HEK293 (cell line): Measurements from ENCODE around the gene PDXK.

Source experiments
- CTCF ChIA-PET: fragments of 350-600 bp; formaldehyde crosslinking; extraction: SDS; loops from one replicate; lab custom pipeline; 2021; ENCODE audit warnings: antibody characterized with exemption; lab: Yijun Ruan, JAX
- POLR2A ChIA-PET: fragments of 300-600 bp; formaldehyde crosslinking; extraction: SDS; loops from one replicate; lab custom pipeline; 2020; ENCODE audit warnings: antibody characterized with exemption, inconsistent platforms; lab: Yijun Ruan, JAX
- H3K27ac ChIP-seq: fragments of 200-500 bp; sonication (Bioruptor generic); 2 replicates; pipeline ENCODE4 v1.5.1; 2014; ENCODE audit warnings: low read depth, low read length, control low read depth, inconsistent platforms; ENCODE audit errors: extremely low read depth
- H3K36me3 ChIP-seq, 2 experiments: fragments of 200-500 bp in 1 of 2; sonication (Bioruptor generic) in 1 of 2; 1 replicate in 1 of 2; 2 replicates in 1 of 2; pipeline ENCODE4 v1.5.1; 2014 to 2017; ENCODE audit warnings: inconsistent platforms in 2 of 2, low read length in 2 of 2; ENCODE audit not compliant: control insufficient read depth in 2 of 2, insufficient read depth in 1 of 2
- H3K4me1 ChIP-seq: fragments of 200-500 bp; sonication (Bioruptor generic); 2 replicates; pipeline ENCODE4 v1.5.1; 2014; ENCODE audit warnings: mild to moderate bottlenecking, low read length, inconsistent platforms; ENCODE audit not compliant: control insufficient read depth, insufficient read depth
- H3K4me3 ChIP-seq: 2 replicates; pipeline ENCODE4 v1.5.1; 2011; ENCODE audit warnings: low read depth, mild to moderate bottlenecking, control low read depth, low read length, moderate library complexity
- H3K9me3 ChIP-seq: fragments of 200-500 bp; sonication (Bioruptor generic); 2 replicates; pipeline ENCODE4 v1.5.1; 2014; ENCODE audit warnings: low read depth, low read length, inconsistent platforms; ENCODE audit not compliant: control insufficient read depth, insufficient read depth
- ATF2 ChIP-seq: fragments of 450-650 bp; formaldehyde crosslinking; IDR thresholded peaks from 2 replicates; pipeline ENCODE4 v1.5.1; 2016; ENCODE audit warnings: missing biosample characterization, missing genetic modification characterization, low read depth
- FEZF1 ChIP-seq: fragments of 450-650 bp; formaldehyde crosslinking; IDR thresholded peaks from 2 replicates; pipeline ENCODE4 v1.5.1; 2016; ENCODE audit warnings: missing biosample characterization, missing genetic modification characterization
- GLIS1 ChIP-seq: fragments of 450-650 bp; formaldehyde crosslinking; IDR thresholded peaks from 2 replicates; pipeline ENCODE4 v1.5.1; 2016; ENCODE audit warnings: missing biosample characterization, missing genetic modification characterization
- GLIS2 ChIP-seq: fragments of 450-650 bp; formaldehyde crosslinking; IDR thresholded peaks from 2 replicates; pipeline ENCODE4 v1.5.1; 2016; ENCODE audit warnings: missing biosample characterization, missing genetic modification characterization
- KLF10 ChIP-seq: fragments of 450-650 bp; IDR thresholded peaks from 2 replicates; pipeline ENCODE4 v1.5.1; 2018; ENCODE audit warnings: missing biosample characterization, mild to moderate bottlenecking, missing genetic modification characterization
- KLF8 ChIP-seq: fragments of 450-650 bp; formaldehyde crosslinking; IDR thresholded peaks from 2 replicates; pipeline ENCODE4 v1.5.1; 2016; ENCODE audit warnings: missing biosample characterization, missing genetic modification characterization
- SP2 ChIP-seq: fragments of 450-650 bp; formaldehyde crosslinking; IDR thresholded peaks from 2 replicates; pipeline ENCODE4 v1.5.1; 2016; ENCODE audit warnings: missing biosample characterization, missing genetic modification characterization
- SP7 ChIP-seq: fragments of 450-650 bp; formaldehyde crosslinking; IDR thresholded peaks from 2 replicates; pipeline ENCODE4 v1.5.1; 2016; ENCODE audit warnings: missing biosample characterization, missing genetic modification characterization
- YY1 ChIP-seq: fragments of 450-650 bp; formaldehyde crosslinking; IDR thresholded peaks from 2 replicates; pipeline ENCODE4 v1.5.1; 2018; ENCODE audit warnings: missing biosample characterization, missing genetic modification characterization
- YY2 ChIP-seq: fragments of 450-650 bp; formaldehyde crosslinking; IDR thresholded peaks from 2 replicates; pipeline ENCODE4 v1.5.1; 2016; ENCODE audit warnings: missing biosample characterization, missing genetic modification characterization
- ZBTB17 ChIP-seq: fragments of 450-650 bp; formaldehyde crosslinking; IDR thresholded peaks from 2 replicates; pipeline ENCODE4 v1.5.1; 2016; ENCODE audit warnings: missing biosample characterization, missing genetic modification characterization
- ZBTB20 ChIP-seq: fragments of 450-650 bp; formaldehyde crosslinking; IDR thresholded peaks from 2 replicates; pipeline ENCODE4 v1.5.1; 2016; ENCODE audit warnings: missing biosample characterization, missing genetic modification characterization
- ZBTB8A ChIP-seq: fragments of 450-650 bp; formaldehyde crosslinking; IDR thresholded peaks from 2 replicates; pipeline ENCODE4 v1.5.1; 2016; ENCODE audit warnings: missing biosample characterization, missing genetic modification characterization
- ZEB2 ChIP-seq: fragments of 450-650 bp; formaldehyde crosslinking; IDR thresholded peaks from 2 replicates; pipeline ENCODE4 v1.5.1; 2016; ENCODE audit warnings: missing biosample characterization, missing genetic modification characterization
- ZFHX2 ChIP-seq: fragments of 450-650 bp; formaldehyde crosslinking; conservative IDR thresholded peaks from 2 replicates; pipeline ENCODE4 v1.5.1; 2016; ENCODE audit warnings: missing biosample characterization, missing genetic modification characterization
- ZFP69B ChIP-seq: fragments of 450-650 bp; formaldehyde crosslinking; IDR thresholded peaks from 2 replicates; pipeline ENCODE4 v1.5.1; 2016; ENCODE audit warnings: missing biosample characterization, missing genetic modification characterization
- ZIC2 ChIP-seq: fragments of 450-650 bp; formaldehyde crosslinking; IDR thresholded peaks from 2 replicates; pipeline ENCODE4 v1.5.1; 2016; ENCODE audit warnings: missing biosample characterization, missing genetic modification characterization
- ZNF10 ChIP-seq: fragments of 450-650 bp; formaldehyde crosslinking; IDR thresholded peaks from 2 replicates; pipeline ENCODE4 v1.5.1; 2017; ENCODE audit warnings: missing biosample characterization, missing genetic modification characterization
- ZNF146 ChIP-seq: fragments of 450-650 bp; formaldehyde crosslinking; IDR thresholded peaks from 2 replicates; pipeline ENCODE4 v1.5.1; 2016; ENCODE audit warnings: missing biosample characterization, missing genetic modification characterization
- ZNF398 ChIP-seq: fragments of 450-650 bp; formaldehyde crosslinking; IDR thresholded peaks from 2 replicates; pipeline ENCODE4 v1.5.1; 2017; ENCODE audit warnings: missing biosample characterization, missing genetic modification characterization
- ZNF416 ChIP-seq: fragments of 450-650 bp; formaldehyde crosslinking; IDR thresholded peaks from 2 replicates; pipeline ENCODE4 v1.5.1; 2016; ENCODE audit warnings: missing biosample characterization, missing genetic modification characterization
- ZNF561 ChIP-seq: fragments of 450-650 bp; IDR thresholded peaks from 2 replicates; pipeline ENCODE4 v1.5.1; 2018; ENCODE audit warnings: missing biosample characterization, missing genetic modification characterization, borderline replicate concordance
- ZNF610 ChIP-seq: fragments of 450-650 bp; formaldehyde crosslinking; IDR thresholded peaks from 2 replicates; pipeline ENCODE4 v1.5.1; 2016; ENCODE audit warnings: missing biosample characterization, missing genetic modification characterization, borderline replicate concordance
- ZNF664 ChIP-seq: fragments of 450-650 bp; formaldehyde crosslinking; IDR thresholded peaks from 2 replicates; pipeline ENCODE4 v1.5.1; 2016; ENCODE audit warnings: missing biosample characterization, missing genetic modification characterization
- ZNF785 ChIP-seq: fragments of 450-650 bp; formaldehyde crosslinking; IDR thresholded peaks from 2 replicates; pipeline ENCODE4 v1.5.1; 2016; ENCODE audit warnings: missing biosample characterization, missing genetic modification characterization
- ZNF791 ChIP-seq: fragments of 450-650 bp; formaldehyde crosslinking; IDR thresholded peaks from 2 replicates; pipeline ENCODE4 v1.5.1; 2016; ENCODE audit warnings: missing biosample characterization, missing genetic modification characterization
- TF ChIP-seq, protein P1 (sequence below): sonication (generic); formaldehyde crosslinking; IDR thresholded peaks from 2 replicates; pipeline ENCODE4 v1.8.1; 2022; ENCODE audit warnings: mild to moderate bottlenecking, moderate library complexity, missing genetic modification reagents
- TF ChIP-seq, protein P2 (sequence below): fragments of 450-650 bp; formaldehyde crosslinking; IDR thresholded peaks from 2 replicates; pipeline ENCODE4 v1.5.1; 2016; ENCODE audit warnings: missing biosample characterization, missing genetic modification characterization
- TF ChIP-seq, protein P3 (sequence below): fragments of 450-650 bp; formaldehyde crosslinking; IDR thresholded peaks from 2 replicates; pipeline ENCODE4 v1.5.1; 2016; ENCODE audit warnings: missing biosample characterization, missing genetic modification characterization
- TF ChIP-seq, protein P4 (sequence below): fragments of 450-650 bp; formaldehyde crosslinking; IDR thresholded peaks from 2 replicates; pipeline ENCODE4 v1.5.1; 2017; ENCODE audit warnings: missing biosample characterization, mild to moderate bottlenecking, missing genetic modification characterization, moderate library complexity

The PDXK gene

DNA sequence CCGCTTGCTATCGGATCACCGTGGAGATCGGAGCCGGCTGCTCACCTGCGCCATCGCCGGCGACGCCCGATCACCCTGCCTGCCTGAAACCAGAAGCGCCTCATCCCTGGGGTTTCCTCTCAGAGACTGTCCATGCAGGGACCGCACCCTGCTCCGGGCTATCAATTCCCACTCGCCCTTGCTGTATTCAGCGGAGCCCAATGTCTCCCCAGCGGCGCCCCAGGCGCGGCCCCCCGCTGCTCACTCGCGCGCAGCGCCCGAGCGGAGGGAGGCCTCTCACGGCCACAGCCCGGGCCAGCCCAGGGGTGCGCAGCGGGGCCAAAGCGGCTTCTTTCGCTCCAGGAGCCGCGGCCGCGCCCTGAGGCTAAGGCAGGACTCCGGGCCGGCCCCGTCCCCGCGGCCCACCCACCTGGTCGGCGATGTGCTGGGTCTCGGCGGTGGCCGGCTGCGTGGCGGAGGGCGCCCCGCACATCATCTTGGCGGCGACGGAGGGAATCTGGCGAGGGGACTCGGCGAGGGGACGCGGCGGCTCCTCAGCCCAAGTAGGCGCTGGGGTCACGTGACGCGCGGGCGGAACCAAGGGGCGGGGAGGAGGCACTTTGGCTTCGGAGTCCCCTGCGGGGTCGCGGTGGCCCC is 57.0 kb downstream of the PDXK start, which contains the start of gene CSTB:
Gene CSTB, minus strand, starts transcription at position 514 of the 636 bp plus-strand sequence. Its CDS starts 39 bp downstream, at position 475.
- CTCF ChIA-PET, result no interaction called here
- TF ChIP-seq ZBTB8A (peak; percentile 97), ZEB2 (tag by site-specific recombination) (0 out of 2 replicates have a peak, but pooled peaks have one; percentile 47), YY1 (0 out of 2 replicates have a peak, but pooled peaks have one; percentile 37), ZFP69B (tag by site-specific recombination) (peak; percentile 23), ATF2 (tag by site-specific recombination) (no peak), ZNF146 (tag by site-specific recombination) (peak; percentile 4; the same call in 1 of the 2 replicates), KLF10 (tag by site-specific recombination) (peak; percentile 66), KLF8 (peak; percentile 38), ZBTB17 (tag by site-specific recombination) (peak; percentile 72), ZNF610 (no peak), ZNF398 (peak; percentile 14; the same call in 1 of the 2 replicates), YY2 (no peak), ZNF664 (tag by site-specific recombination) (no peak), ZNF791 (tag by site-specific recombination) (peak; percentile 67; the same call in 1 of the 2 replicates), SP7 (tag by site-specific recombination) (0 out of 2 replicates have a peak, but pooled peaks have one; percentile 38), ZNF561 (peak; percentile 97), SP2 (tag by site-specific recombination) (peak; percentile 69), ZFHX2 (peak; percentile 70), FEZF1 (tag by site-specific recombination) (no peak), ZNF416 (tag by site-specific recombination) (no peak), GLIS1 (tag by site-specific recombination) (peak; percentile 98), ZBTB20 (tag by site-specific recombination) (peak; percentile 66; the same call in 1 of the 2 replicates), ZNF785 (0 out of 2 replicates have a peak, but pooled peaks have one; percentile 84), GLIS2 (tag by site-specific recombination) (peak; percentile 76), ZIC2 (tag by site-specific recombination) (peak; percentile 92), ZNF10 (tag by site-specific recombination) (peak; percentile 97)
- TF ChIP-seq, protein P1, sequence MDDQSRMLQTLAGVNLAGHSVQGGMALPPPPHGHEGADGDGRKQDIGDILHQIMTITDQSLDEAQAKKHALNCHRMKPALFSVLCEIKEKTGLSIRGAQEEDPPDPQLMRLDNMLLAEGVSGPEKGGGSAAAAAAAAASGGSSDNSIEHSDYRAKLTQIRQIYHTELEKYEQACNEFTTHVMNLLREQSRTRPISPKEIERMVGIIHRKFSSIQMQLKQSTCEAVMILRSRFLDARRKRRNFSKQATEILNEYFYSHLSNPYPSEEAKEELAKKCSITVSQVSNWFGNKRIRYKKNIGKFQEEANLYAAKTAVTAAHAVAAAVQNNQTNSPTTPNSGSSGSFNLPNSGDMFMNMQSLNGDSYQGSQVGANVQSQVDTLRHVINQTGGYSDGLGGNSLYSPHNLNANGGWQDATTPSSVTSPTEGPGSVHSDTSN (CRISPR knock-in tag), result peak; percentile 24; the same call in 1 of the 2 replicates
- TF ChIP-seq, protein P2, sequence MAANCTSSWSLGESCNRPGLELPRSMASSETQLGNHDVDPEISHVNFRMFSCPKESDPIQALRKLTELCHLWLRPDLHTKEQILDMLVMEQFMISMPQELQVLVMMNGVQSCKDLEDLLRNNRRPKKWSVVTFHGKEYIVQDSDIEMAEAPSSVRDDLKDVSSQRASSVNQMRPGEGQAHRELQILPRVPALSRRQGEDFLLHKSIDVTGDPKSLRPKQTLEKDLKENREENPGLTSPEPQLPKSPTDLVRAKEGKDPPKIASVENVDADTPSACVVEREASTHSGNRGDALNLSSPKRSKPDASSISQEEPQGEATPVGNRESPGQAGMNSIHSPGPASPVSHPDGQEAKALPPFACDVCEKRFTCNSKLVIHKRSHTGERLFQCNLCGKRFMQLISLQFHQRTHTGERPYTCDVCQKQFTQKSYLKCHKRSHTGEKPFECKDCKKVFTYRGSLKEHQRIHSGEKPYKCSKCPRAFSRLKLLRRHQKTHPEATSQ (tag by site-specific recombination), result peak; percentile 50; the same call in 1 of the 2 replicates
- TF ChIP-seq, protein P3, sequence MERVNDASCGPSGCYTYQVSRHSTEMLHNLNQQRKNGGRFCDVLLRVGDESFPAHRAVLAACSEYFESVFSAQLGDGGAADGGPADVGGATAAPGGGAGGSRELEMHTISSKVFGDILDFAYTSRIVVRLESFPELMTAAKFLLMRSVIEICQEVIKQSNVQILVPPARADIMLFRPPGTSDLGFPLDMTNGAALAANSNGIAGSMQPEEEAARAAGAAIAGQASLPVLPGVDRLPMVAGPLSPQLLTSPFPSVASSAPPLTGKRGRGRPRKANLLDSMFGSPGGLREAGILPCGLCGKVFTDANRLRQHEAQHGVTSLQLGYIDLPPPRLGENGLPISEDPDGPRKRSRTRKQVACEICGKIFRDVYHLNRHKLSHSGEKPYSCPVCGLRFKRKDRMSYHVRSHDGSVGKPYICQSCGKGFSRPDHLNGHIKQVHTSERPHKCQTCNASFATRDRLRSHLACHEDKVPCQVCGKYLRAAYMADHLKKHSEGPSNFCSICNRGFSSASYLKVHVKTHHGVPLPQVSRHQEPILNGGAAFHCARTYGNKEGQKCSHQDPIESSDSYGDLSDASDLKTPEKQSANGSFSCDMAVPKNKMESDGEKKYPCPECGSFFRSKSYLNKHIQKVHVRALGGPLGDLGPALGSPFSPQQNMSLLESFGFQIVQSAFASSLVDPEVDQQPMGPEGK (tag by site-specific recombination), result peak; percentile 34; the same call in 1 of the 2 replicates
- TF ChIP-seq, protein P4, sequence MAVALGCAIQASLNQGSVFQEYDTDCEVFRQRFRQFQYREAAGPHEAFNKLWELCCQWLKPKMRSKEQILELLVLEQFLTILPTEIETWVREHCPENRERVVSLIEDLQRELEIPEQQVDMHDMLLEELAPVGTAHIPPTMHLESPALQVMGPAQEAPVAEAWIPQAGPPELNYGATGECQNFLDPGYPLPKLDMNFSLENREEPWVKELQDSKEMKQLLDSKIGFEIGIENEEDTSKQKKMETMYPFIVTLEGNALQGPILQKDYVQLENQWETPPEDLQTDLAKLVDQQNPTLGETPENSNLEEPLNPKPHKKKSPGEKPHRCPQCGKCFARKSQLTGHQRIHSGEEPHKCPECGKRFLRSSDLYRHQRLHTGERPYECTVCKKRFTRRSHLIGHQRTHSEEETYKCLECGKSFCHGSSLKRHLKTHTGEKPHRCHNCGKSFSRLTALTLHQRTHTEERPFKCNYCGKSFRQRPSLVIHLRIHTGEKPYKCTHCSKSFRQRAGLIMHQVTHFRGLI (tag by site-specific recombination), result 0 out of 2 replicates have a peak, but pooled peaks have one; percentile 18

More for the DNA sequence above, 57.0 kb downstream of the PDXK start, which contains the start of gene CSTB:
- peak within 1 kb of the TSS; percentile 76 for H3K4me3 ChIP-seq
- H3K36me3 ChIP-seq, result peaks cover 7 to 21% of the 10 kb centered on the region in 2 experiments; a peak in 2 of 3 replicates
- POLR2A ChIA-PET, result no interaction called here
- H3K9me3 ChIP-seq, result no peaks in the 10 kb centered on the region
- H3K27ac ChIP-seq, result peak within 1 kb of the TSS; percentile 82
- H3K4me1 ChIP-seq, result no peaks in the 10 kb centered on the region
